GM19455 (cell line): Measurements from ENCODE around the gene CRYGN.

Experiments
- ATAC-seq: cut with Tn5 transposase; IDR thresholded peaks from one replicate; pipeline ENCODE4 v1.9.1; 2021; ENCODE audit not compliant: unreplicated experiment

Gene CRYGN

DNA sequence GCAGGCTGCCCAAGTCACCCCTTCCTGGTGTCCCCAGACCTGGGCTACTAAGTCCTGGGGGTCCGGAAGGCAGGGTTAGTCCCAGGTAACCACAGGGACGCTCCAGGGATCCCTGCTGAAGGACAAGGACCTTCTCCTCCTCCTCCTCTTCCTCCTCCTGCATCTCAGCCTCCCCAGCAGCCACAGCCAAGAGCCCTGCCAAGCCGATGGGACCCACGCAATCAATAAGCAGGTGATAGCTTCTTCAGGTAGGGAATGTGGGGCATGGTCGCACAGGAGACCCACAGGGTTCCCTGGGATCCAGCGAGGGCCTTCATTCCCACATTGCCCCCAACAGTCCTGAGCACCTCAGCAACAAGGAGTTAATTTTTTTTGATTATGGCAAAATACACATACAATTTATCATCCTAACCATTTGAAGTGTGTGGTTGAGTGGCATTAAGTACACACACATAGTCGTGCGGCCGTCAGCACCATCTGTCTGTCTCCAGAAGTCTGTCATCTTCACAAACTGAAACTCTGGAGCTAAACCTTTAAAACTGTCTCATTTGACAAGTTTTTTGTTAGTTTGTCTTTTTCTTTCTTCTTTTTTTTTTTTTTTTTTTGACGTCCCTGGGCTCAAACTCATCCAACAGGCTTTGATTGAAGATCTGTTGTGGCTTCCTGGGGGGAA is 12.1 kb downstream of the CRYGN start:
- no peak for ATAC-seq

DNA sequence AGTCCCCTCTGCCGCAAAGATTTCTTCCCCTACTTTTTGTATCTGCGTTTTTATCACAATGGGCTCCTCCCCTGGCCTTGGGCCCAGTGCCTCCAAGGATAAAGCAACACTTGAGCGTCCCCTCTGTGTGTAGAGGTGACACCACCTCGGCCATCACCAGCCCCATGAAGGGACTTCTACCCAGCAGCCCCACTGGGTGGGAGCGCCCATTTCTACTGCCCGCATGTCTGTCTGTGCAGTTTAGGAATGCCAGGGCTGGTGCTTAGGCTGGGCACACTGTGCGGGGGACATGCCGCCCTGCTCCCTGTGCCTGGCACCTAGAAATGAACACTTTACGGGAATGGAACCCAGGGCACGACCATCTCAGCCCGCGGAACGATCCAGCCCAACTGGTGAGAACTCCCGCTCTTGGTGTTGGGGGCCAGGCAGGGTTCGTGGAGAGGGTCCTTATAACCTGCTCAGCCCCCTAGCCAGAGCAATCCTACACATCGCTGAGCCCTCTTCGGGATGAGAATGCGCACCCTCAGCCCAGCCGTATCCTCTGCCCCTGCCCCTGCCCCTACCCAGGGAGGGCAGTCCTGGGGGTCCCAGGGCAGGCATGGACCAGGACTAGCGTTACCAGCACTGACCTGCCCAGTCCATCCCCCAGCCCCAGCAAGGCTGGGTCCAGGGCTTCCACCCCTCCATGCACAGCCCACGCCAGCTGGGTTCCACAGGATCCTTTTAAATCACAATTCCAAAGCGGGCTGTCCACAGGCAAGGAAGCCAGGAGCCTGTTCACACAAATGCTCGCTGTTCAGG is 12.8 kb downstream of the CRYGN start:
- ATAC-seq, result no peak

DNA sequence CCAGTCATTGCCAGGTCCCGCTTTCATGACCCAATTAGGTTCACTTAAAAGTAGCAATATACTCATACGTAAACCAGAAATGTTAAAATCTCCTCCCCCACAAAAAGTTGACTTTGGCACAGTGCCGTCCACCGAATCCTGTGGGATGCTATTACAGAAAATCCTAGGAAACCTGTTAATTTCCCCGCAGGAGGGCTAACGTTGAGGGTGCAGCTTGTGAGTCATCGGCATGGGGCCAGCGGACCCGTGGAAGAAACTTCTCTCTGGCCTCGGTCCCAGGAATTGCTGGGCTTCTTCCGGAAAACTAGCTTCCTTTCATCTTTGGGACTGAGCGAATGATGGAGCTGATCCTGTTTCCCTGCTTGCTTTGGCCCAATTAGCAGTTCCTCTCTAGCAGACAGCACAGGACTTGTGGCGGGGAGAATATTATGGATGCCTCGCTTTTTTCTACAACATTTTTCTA is 13.5 kb downstream of the CRYGN start:
- ATAC-seq, result no peak

DNA sequence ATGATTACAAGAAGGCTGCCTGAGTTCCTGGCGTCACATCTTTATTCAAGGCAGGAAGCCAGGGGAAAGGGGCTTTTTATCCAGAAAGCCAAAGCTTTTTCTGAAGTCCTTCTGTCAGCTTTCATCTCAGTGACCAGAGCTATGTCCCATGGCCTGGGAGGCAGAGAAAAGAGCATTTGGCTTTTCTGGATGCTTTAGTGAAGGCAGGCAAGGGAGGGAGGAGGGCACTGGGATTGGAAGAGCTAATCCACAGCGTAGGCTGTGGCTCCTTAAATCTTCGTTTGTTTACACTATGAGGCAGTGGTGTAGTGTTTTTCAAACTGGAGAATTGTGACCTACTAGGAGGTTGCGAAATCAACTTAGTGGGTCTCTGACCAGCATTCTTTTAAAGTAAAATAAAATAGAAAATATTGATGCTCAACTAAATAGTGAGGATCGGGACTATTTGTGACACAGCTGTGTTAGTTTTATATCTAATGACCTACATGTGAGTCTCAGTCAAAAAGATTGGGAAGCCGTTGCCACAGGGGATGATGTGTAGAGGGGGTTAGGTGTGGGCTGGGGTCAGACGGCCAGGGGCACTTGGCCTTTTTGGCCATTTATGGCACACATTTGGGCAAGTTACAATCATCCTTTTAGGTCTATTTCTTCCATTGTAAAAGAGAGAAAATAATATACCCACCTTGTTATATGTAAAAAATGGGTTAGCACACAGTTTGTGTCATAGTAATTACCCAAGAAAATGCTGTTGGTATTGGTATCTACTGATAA is 14.1 kb downstream of the CRYGN start:
- ATAC-seq, result no peak

DNA sequence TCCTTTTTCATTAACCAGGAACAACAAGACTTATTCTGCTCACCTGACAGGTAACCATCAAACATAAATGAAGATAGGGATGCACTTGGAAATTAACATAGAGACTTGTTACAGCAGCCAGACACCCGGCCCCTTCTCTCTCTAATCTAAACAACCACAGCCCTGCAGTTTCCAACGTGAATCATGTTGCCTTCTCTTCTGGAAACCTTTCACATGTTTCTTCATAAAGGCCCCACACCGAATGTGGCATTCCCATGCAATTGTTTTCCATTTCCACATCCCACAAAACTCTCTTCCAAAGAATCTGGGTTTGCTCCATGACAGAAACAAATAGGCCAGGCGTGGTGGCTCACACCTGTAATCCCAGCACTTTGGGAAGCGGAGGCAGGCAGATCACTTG is 15.1 kb downstream of the CRYGN start:
- no peak for ATAC-seq

DNA sequence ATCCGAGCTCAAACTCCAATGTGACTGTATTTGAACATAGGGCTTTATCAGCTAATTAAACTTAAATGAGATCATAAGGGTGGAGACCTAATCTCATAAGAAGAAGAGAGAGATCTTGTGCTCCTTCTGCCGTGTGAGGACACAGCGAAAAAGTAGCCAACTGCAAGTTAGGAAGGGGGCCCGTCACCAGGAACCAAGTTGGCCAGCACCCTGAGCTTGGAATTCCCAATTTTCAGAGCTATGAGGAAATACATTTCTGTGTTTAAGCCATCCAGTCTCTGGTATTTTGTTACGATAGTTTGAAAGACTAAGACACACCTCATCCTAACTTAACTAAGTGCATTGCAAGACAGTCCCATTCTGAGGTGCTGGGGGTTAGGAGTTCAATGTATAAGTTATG is 16.0 kb downstream of the CRYGN start:
- ATAC-seq, result no peak

DNA sequence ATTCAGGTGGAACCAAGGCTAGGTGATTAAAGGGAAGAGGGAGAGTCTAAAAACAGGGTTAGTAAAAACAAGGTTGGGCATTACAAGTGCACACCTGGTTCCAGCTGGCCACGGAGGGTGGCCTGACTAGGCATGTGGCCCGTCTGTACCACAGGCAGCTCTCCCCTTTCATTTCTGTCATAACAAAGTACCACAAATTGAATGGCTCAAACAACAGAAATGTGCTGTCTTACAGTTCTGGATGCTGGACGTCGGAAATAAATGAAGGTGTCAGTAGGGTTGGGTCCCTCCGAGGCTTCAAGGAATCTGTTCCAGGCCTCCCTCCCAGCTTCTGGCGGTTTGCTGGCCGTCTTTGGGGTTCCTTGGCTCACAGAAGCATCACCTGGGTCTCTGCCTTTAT is 16.7 kb downstream of the CRYGN start:
- no peak for ATAC-seq

DNA sequence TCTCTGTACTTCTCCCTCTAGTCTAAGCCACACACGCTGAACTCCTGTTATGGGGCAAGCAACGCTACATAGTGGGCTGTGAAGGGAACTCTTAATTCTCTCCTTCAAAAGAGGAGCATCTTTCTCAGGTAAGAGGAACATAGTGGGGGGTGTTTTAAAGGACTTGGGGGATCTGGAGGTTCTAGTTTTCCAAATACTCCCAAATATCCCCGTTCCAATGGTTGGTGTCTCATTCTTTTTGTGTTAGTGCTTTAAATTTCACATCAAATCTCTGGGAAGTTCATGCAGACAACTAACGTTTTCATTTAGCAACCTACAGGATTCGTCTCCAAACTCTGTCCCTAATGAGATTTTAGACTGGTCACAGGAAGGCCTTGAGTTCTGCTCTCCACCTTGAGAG is 17.7 kb downstream of the CRYGN start:
- no peak for ATAC-seq

DNA sequence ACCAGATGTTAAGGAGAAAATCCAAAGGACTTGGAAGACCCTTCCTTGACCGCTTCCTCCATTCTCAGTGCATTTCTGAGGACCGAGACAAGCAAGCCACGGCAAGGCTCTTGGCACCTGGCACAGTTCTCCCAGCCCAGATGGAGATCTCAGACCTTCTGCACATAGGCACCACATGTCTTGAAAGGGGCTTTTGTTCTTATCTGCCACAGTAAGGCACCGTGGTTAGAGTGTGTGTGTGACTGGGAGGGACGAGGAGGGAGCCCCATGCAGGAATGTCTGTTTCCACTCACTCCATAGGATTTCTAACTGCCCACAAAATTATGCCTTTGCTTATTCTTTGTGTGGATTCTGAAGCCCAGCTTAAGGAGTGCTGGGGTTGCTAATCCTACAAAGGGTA is 19.8 kb downstream of the CRYGN start:
- ATAC-seq, result no peak

DNA sequence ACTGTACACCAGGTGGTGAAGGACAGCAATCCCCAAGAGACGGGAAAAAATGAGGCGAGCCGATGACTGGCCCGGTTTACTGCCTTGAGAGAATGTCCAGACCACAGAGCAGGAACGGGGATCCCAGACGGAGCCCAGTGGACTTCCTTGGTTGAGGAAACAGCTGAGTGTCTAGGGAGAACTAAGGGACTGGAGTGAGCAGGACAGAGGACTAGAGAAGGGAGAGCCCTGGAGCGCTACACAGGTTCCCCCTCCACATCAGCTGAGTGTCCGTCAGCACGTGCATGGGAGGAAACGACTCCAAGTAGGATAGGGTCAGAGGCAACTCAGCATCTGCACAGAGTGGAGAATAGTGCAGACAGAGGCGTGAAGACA is 23.0 kb downstream of the CRYGN start:
- no peak for ATAC-seq

DNA sequence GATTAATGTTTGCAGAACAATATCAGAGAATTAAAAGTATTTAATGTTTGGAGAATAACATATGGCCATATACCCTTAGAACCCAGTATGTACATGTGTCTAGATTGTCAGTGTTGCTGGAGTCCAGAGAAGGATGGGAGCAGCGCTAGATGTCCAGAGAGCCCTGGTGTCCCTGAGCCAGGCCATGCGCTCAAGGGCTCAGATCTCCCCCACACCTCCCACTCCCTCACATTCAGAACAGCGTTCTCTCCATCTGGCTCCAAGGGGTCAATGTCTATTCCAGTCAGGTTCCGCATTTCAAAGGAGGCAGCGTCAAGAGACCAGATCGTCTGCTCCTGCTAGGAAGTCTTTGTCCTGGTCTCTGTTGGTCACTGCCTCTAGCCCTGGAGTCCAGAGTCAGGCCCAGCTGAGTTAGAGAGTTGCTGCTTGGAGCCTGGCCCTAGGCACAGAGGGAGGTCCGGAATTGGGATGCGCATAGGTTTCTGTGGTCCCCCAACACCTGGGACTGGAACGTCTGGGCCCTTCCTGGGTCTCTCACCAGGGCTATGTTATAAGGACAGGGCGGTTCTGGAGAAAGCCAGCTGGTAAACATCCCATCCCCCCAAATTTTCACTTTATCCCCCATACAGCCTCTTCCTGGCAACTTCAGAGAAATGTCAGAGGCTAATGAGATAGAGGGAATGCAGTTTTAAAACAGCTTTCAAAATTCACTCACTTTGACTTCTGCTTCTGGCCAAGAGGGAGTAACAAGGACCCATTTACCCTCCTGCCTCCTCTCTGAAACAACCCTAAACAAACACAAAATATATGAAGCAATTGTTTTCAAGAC is 23.6 kb downstream of the CRYGN start:
- ATAC-seq, result no peak

DNA sequence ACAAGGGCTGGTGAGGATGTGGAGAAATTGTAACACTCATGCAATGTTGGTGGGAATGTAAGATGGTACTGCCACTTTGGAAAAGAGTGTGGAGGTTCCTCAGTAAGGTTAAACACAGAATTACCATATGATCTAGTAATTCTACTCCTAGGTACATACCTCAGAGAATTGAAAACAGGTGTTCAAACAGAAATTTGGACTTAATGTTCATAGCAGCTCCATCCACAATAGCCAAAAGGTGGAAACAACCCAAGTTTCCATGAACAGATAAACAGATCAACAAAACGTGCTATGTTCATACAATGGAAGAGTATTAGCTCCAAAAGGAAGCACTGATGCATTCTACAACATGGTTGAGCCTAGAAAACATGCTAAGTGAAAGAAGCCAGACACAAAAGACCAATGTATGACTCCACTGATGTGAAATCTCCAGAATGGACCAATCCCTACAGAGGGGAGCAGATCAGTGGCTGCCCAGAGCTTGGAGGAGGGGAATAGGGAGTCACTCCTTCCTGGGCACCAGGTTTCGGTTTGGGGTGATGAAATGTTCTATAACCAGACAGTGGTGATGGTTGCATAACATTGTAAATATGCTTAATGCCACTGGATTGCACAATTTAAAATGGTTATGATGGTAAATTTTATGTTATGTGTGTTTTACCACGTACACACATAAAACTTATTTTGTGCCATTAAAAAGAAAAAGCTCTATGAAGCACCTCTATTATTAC is 24.4 kb downstream of the CRYGN start:
- no peak for ATAC-seq

DNA sequence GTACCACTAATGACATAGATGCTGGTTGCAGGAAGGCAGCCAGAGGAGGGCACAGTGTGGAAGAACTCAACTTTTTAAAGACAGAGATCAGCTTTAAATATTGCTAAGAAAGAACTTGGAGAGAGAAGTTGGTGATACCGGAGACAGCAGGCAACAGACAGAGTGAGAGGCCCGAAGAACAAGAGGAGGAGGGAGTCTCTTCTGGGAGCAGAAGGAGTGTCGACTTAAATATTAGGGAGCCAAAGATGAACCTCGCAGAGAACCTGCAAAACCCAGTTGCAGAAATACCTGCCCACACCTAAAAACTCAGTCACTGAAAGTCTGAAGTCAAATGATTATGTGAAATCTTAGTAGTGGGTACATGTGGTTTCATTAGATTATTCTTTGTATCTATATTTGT is 26.7 kb downstream of the CRYGN start:
- no peak for ATAC-seq

DNA sequence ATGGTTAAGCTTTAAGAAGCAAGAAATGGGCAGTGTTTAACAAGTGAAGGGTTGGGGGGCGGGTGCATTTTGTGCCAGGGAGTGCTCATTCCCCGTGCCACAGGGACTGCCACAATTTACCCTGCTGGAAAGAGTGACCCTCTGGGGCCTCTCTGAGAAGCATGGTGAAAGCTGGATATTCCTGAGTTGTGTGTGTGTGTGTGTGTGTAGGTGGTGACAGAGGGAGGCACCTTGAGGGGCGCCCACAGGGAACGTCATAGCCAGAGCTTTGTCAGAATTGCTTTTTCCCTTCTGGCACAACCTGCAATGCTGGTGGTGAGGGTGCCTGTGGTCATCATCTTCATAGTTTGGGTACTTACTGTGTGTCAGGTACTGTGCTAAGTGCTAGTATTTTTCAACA is 27.6 kb downstream of the CRYGN start:
- no peak for ATAC-seq

DNA sequence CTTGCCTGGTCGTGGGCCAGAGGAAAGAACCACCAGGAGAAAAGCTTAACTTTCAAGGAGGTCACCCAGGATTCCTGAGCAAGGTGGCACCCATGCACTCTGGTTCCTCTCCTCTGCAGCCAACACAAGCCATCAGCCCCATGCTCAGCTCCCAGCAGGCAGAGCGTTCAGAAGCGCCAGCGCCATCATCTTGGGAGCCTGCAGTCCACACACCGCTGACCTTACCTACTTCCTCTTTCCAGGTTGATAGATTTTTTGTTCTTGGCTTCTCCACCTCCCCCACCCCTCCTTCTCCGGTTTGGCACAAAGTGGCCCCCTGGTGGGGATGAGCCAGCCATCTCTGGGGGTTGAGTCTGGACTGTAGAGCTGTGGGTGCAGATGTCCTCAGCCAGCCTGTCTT is 28.4 kb downstream of the CRYGN start:
- ATAC-seq, result no peak

DNA sequence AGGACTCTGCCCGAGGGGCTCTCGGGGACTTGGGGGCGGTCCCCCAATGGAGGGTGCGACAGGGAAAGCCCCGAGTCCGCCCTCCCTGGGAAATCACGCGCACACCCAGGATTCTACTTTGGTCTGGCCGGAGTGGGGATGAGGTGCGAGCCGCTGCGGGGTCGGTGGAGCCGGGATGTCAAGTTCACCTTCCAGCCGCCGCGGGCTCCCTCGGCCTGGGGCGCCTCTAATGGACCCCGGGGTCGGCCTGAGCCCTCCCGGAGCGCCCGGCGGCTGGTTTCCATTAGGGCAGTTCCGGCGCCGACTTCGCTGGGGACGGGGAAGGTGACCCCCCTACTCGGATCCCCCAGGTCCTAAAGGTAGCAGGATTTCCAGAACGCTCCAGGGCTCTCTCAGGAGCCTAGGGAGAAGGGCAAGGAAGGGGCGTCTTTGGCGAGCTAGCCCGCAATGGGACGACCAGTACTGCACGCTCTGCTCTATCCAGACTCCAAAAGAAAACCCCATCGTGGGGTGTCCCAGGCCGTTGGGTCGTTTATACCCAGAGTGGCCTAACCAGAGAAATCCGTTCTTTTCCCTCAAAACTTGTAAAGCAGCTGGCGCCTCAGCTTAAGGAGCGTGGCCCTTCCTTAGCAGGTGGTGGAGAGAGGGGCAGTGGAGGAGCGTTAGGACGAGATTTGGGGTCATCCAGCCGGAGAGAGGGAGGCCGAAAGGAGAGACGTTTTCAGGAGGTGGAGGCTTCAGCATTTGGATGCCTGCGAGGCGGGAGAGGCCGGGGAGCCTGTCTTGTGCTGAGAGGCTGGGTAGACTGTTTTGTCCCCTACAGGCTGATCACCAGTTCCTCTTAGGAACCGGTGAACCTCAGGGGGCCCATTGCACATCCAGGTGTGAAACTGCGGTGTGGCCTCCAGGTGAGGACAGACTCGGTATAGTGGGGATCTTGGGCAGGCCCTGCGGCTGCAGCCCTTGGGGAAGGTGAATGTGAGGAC is 29.2 kb downstream of the CRYGN start:
- no peak for ATAC-seq

DNA sequence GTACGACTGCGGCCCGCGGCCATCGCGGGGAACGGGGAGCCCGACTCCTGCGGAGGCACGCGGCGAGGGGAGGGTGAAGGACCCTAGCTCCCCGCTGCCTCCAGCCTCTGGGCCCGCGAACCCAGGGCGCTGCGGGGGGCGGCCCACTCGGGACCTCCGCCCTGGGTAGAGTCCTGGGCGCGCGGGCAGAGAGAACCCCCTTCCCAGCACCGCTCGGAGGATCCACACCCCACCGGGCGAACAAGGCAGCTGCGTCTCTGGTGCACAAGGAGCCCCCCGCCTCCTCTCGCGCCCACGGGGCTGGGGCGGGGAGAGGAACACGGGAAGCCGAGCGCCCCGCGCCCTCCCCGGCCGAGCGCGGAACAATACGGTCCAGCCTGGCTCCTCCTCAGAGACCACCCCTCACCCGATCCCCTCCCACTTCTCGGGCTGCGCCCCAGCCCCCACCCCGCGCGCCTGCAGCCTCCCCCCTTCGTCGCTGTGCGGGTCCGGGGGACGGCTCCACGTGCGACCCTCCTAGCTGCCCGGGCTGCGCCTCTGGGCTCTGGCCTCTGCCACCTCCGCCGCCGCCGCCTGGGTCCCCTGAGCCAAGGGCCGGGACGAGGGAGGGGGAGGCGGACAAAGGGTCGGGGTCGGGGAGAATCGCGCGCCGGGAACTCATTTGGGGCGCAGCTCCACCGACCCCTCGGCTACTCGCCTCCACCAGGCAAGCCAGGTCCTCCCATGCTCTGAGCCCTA is 30.1 kb downstream of the CRYGN start, which contains the start of gene WDR86:
WDR86 (minus strand) TSS at position 372 of the 738 bp plus-strand sequence. CDS start 449 bp downstream, outside the sequence.
- ATAC-seq, result no peak
